ENCODE results near the gene WDR45B. TPM values are rescaled to one million over a fixed set of nuclear protein-coding genes. Genes with fewer than 3 reads are reported as not detected.

Gene WDR45B
- total RNA-seq, result 52.4 TPM

DNA sequence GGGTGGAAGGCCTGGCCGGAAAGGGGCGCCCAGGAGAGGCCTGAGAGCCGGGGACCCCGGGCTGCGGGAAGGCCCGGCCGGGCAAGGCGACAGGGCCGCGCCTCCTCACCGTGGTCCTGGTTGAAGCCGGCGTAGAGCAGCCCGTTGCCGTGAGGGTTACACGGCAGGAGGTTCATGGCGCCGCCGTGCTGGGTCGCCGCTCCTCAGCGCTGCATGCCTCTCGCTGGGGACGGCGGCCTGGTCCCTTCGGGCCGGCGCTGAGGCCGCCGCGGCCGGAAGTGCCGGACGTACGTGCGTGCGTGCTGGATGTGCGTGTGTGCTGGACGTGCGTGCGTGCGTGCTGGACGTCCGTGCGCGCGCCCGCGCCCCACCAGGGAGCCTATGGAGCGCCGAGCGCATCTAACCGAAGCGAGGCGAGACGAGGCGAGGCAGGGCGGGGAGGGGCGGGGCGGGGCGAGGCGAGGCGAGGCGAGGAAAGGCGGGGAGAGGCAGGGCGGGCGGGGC lies at the start of gene WDR45B:
WDR45B (minus strand) TSS at position 280 of the 504 bp plus-strand sequence; CDS start at position 176, 104 bp downstream.
- peak; percentile 94 for DNase-seq

DNA sequence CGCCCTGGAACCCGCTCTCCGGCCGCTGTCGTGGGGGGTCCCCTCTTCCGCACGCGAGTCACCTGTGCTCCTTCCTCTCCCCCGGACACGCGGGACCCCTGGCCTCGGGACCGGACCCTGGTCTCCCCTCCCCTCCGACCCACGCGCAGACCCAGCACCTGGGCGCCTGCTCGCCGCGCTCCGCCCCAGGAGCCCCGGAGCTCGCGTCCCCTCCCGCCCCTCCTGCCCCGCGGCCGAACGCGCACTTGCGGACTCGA lies 49.5 kb upstream of the WDR45B start:
- DNase-seq, result no peak

DNA sequence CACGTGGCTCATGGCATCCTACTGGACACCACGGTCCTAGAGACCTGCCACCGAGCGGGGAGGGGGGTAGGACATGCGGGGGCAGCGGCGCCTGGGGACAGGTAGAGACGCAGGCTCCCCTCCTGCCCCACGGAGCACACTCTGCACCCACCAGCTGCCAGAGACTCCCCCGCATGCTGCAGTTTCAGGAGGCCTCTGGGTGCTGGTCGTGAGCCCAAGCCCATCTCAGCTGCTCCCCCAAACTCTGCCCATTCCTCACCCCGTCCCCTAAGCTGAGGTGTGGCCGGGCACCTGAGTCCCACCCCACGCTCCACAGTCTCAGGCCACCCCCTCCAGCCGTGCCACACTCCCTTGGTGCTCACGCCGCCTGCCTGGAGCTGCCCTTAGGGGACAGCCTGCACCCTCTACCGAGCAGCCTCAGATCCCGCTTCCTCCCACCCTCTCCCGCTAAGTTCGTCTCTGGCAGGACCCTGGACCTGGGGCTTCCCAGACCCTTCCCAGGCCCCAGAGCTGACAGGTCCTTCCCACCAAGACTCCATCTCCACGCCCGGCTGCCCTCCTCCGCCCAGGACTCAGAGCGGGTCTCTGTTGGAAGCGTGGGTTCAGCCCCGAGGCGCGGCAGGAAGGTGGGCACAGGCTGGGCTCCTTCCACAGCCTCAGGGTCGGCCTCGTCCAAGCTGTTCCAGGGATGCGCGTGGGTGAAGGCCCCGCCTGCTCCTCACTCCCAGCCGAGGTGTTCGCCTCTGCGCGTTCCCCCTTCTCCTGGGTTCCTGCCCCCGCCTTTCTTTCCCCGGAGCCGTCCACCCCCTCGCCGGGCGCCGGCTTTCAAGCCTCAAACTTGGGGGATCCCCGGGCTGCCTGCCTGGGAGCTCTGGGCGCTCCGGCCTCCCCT lies 48.9 kb upstream of the WDR45B start:
- peak; percentile 34 for DNase-seq

DNA sequence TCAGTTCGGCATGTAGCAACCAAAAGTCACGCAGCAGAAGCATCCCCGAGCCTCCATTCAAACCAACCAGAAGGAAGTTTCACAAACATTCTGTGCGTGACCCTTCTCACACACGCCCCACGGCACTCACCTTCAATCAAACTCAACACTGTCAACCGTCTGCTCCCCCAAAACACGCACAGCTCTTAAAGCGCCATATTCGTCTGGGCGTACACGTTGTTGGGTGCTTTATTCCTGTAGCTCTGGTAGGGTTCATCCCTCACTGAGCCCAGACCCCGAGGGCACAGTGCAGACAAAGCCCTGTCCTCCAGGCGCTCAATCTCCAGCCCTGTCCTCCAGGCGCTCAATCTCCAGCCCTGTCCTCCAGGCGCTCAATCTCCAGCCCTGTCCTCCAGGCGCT lies 48.0 kb upstream of the WDR45B start:
- DNase-seq, result no peak

DNA sequence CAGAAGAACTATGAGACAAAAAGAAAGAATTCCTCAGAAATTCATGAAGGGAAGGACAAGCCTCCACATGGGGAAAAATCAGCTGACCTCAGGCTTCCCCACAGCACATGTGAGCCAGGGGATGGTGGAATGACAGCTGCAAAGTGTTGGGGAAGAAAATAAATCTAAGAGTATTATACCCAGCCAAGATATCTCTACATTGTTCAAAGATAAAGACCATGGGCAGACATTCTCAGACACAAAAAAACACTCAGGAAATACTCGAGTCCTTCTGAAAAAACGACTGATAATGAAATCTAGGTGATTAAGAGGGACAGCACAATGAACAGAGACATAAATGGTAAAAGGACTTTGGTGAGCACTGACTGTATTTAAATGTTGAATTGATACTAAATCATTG lies 46.4 kb upstream of the WDR45B start:
- DNase-seq, result no peak

DNA sequence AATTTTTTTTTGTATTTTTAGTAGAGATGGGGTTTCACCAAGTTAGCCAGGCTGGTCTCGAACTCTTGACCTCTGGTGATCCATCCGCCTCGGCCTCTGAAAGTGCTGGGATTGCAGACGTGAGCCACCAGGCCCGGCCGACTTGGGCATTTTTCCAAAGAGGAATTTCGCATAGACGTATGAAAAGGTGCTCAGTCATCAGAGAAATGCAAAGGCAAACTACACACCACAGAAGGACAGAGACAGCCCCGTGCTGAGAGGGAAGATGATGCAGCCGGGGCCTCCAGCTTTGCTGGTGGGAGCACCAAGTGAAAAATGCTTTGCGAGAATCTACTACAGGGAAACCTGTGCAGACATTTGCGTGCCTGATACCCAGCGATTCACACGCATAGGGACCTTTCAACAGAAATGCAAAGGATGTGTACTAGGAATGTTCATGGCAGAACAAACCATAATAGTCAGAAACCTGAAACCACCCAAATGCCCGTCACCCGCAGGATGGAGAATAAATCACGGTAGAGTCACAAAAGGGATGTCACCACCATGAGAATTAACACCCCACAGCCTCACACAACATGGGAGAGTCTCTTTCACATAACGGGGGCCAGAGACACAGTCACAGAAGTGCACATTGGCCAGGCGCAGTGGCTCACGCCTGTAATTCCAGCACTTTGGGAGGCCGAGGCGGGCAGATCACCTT lies 45.1 kb upstream of the WDR45B start:
- DNase-seq, result no peak

DNA sequence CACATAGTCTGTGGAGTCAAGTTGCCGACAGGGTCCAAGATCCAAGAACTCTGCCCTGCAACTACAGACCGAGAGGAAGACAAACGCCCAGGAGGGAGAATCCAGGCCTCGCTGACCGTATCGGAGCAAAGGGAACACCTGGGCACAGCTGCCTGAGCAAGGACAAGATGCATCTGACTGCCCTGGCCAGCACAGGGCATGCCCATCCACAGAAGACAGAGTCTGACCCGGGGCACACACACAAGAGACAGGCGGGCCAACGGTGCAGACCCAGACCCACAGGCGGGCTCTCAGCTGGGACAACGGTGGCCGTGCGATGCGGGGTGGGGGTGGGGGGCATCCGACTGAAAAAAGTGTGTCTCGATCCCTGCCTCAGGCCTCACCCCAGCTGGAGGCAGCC lies 44.0 kb upstream of the WDR45B start:
- no peak for DNase-seq

DNA sequence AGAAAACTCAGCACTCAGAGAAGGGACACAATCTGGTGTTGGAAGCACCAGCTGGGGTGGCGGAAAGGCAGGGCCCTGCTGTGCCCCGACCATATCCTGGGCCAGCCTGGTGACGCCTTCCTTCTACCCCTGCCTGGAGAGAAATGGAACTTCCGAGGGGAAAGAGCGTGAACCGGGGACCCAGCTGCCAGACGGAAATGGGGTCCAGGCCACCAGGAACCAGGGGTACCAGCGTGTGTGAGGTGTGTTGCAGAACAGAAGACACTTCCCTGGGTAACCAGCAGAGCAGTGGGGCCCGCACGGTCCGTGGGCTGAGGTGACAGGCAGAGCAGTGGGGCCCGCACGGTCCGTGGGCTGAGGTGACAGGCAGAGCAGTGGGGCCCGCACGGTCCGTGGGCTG lies 43.5 kb upstream of the WDR45B start:
- no peak for DNase-seq

DNA sequence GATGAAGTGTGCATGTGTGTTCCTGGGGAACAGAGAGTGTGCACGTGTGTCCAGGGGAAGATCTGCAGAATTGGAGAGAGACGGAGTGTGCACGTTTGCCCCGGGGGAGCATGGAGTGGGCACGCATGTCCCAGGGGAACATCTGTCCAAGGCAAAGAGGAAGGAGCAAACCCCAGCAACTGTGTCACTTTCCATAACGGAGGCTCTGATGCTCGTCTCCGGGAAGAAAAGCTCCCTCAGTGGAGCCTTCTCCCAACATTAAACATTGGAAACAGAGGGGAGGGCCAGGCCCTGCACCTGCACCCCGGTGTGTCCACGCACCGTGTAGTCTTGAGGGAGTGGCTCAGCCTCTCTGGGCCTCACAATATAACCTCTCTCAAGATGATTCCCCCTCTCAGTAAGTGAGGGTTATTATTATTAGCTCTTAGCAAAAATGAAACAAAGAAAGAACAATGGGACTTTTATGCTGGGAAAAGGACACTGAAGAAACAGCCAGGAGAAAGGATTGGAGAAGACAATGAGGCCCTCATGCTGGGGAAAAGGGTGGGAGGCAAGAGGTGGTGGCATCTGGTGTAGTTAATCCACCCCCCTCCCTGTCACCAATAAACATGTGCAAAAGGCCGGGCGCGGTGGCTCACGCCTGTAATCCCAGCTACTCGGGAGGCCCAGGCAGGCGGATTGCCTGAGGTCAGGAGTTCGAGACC lies 42.7 kb upstream of the WDR45B start:
- peak; percentile 35 for DNase-seq

DNA sequence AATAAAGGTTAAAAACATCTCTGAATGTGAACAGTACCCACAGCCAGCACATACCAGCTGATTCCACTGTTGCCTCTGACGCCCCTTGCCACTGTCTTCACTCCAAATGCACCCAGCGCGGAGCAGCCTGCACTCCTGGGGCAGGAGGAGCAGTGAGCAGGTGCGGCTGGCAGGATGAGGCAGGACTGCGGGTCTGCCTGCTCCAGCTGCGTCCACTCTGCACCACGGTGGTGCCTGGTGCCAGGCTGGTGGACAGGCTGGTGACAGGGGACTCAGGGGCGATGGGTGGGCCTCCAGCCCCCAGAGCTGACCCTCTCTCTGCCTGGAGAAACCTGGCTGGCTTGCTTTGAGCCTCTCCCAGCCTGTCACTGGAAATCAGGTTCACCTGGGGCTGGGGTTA lies 40.8 kb upstream of the WDR45B start:
- no peak for DNase-seq

DNA sequence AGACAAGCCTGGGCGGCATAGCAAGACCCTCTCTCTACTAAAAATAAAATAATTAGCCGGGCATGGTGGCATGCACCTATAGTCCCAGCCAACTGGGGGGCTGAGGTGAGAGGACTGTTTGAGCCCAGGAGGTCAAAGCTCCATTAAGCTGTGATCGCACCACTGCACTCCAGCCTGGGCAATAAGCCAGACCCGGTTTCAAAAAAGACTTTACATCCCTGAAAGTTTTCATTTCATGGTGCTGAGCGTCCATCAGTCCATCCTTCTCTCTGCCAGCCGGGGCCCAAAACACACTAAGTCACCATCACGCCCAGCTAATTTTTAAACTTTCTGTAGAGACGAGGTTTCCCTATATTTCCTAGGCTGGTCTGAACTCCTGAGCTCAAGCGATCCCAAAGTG lies 39.6 kb upstream of the WDR45B start:
- no peak for DNase-seq

DNA sequence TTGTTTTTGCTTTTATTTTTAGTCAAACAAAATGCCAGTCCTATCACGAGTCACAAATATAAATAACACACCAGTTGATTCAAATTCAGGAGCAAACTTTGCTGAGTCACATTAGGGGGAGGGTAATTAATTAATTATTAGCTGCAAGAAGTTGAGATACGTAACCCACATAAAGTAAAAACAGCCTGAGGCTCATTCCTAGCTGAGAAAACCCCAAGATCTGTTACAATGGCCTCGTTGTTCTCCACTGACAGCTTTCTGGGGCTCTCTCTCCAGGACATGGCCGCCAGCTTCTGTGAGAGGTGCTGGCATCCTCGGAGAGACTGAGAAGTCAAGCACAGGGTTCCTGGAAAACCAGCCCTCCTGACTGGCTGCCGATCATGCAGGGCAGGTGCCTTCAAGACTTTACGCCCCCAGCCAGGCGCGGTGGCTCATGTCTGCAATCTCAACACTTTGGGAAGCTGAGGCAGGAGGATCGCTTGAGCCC lies 39.2 kb upstream of the WDR45B start:
- peak; percentile 26 for DNase-seq

DNA sequence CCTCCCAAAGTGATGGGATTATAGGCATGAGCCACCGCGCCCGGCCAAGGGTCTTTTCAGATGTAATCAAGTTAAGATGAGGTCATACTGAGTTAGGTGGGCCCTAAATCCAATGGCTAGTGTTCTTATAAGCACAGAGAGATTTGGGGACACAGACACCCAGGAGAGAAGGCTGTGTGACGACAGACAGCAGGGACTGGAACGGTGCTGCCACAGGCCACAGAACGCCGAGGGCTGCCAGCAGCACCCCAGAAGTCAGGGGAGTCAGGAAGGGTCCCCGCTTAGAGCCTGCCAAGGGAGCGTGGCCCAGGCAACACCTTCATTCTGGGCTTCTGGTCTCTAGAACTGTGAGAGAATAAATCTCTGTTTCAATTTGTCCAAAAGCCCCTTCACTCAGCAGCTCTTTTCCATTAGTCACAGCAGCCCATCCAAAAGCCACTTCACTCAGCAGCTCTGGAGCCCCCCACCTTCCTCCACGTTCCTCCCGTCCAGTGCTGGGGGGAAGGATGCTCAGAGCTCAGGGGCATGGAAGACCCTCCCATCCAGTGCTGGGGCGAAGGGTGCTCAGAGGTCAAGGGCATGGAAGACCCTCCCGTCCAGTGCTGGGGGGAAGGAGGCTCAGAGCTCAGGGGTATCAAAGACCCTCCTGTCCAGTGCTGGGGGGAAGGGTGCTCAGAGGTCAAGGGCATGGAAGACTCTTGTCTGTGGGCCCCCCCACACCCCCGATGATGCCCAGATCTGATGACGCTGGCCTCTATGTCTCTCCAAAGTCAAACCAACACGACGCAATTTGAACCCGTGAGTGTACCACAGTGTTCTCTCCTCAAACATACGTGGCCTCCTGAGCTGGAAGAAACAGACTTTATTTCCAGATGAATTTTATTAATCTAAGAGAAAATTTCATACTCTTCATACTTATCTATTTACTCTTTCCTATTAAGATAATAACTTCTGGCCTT lies 38.4 kb upstream of the WDR45B start:
- DNase-seq, result no peak

DNA sequence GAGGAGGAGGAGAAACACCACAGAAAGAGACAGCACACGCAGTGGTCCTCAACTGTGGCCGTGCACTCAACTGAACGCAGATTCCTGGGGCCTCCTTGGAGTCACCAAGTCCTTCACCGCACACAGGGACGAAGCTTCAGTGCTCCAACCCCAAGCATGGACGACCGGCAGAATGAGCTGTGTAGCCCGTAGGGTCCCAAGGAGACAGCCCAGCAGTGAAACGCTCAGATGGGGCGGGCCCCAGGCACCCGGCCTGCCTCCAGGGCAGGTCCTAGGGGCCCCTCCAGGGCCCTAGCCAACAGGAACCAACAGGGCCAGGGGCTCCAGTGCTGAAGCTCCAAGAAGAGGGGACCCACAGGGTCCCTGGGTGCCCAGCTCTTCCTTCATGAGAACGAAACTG lies 37.0 kb upstream of the WDR45B start:
- DNase-seq, result no peak

DNA sequence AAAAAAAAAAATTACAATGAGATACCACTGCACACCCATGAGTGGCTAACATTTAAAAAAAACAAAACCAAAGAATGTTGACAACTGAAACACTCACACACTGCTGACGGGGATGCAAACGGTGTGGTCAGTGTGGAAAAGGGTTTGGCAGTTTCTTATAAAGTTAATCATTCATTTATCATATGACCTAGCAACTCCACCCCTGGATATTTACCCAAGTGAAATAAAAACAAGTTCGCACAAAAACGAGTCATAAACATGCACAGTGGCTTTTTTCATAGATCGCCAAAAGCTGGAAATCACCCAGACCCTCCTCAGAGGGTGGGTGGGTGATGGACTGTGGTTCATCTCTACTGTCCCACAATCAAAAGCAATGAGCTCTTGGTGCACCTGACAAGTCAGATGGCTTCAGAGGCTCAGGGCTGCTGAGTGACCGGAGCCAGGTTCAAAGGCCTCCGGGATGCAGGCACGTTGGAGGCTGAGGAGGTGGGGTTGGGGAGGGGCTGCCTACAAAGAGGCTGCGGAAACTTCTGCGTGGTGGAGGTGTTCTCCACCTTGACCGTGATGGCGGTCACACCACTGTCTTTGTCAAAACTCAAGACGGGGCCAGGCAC lies 36.1 kb upstream of the WDR45B start:
- DNase-seq, result no peak

DNA sequence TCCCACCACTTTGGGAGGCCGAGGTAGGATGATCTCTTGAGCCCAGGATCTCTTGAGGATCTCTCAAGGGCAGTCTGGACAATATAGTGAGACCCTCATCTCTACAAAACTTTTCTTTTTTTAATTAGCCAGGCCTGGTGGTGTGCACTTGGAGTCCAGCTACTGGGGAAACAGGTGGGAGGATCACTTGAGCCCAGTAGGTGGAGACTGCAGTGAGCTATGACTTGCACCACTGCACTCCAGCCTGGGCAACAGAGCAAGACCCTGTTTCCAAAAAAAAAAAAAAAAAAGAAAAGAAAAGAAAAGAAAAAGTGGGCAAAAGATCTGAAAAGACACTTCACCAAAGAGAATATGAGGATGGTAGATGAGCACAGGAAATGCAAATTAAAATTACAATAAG lies 35.3 kb upstream of the WDR45B start:
- no peak for DNase-seq

DNA sequence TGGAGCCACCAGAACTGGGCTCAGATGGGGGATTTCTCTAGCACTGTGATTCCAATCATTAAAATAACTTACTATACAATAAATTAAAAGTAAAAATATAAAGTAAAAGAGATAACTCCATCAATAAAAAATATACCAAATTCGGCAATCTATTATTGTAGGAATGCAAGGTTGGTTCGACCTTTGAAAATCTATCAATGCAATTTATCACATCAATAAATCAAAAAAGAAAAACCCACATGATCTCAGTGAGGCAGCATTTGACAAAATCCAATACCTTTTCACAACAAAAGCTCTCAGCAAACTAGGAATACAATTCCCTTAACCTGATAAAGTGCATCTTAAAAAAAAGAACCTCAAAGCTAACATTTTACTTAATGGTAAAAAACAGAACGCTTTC lies 33.3 kb upstream of the WDR45B start:
- DNase-seq, result no peak

DNA sequence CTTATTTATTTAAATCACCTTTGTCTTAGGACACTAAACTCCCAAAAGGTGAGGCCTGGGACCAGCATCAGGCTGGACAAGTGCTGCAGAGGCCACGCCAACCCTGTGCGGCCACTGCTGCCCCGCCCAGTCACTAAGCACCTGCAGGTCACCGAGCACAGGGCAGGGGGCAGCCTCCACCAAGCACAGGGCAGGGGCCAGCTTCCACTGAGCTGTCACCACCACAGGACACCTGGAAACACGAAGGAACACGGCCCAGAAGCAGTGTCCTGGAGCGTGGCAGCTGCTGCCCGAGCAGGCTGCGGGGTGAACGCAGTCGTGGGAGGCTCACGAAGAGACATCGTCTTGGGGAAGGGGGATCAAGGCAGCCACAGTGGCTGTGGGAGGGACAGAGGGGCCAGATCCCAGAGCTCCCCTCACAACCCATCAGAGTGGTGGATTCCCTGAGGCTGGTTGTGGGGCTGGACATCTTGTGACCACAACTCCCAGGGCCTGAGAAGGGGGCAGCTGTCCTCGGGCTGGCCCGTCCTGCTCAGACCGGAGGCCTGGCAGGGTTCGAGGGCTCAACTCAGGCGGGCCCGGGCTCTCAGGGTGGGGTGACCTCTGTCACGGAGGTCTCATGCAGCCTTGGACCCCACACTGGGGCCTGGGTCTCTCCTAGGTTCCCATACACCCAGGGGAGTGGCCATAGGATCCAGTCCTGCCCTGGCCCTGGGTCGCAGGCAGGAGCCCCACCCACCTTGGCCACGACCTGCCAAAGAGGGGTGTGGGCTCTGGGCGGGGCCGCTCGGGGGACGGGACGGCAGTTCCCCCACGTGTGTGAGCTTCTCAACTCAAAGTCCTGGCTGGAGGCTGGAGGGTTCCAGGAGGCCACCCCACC lies 31.6 kb upstream of the WDR45B start:
- no peak for DNase-seq

DNA sequence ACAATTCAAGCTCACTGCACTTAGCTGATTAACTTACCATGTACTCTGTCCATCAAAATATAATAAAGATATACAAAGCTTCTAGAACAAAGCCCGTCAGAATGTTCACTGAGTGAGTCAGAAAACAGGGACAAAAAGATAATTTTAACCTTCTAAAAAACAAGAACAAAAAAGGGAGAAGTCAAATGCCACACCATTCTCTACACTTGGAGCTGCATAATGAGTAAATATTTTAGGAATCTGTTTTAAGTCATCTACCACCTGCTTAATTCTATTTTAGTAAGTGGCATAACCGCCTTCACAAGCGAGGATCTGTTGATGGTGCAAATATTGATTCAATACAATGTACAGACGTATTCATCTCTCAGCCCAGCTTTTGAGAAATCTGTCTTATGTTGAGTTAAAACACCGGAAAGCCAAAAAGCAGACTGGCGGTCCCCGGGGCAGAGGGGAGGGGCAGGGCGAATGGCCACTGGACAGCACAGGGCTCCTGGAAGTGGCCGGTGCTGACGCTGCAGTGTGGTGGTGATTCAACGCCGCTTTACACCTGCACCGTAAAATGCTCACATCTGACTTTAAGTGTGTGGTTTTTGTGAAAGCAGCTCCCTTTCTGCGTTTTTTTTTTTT lies 30.1 kb upstream of the WDR45B start:
- no peak for DNase-seq

Measured in occipital lobe (tissue), 2 donors.